Measurements from ENCODE around the gene COQ4.

The COQ4 gene

DNA sequence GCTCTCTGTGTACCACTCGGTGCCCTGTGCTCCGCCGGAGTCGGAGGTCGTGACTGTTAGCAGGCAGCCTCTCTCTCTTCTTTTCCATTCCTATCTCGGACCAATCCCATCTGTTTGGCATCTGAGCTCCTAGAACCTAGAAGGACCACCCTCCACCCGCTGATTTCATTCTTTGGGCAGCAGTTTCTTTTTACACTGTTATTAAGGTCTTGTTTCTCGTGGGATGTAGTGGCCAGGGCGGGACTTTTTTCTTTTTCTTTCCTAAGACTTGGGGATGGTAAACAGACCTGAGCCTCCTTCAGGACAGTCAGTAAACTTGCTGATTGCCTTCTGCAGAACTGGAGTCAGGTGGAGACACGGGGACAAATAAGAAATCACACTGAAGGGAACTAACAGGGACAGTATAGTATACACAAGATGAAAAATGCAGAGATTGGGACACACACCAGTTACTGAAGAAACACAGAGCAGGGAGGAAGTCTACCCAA, 49.0 kb downstream of the COQ4 start:
- peak overlapping the region; percentile 65 for H3K27ac ChIP-seq
- TF ChIP-seq ZFX (IDR thresholded peaks at IDR 0.05; ENCODE audit: borderline replicate concordance), result no peak
- TF ChIP-seq, protein P1, sequence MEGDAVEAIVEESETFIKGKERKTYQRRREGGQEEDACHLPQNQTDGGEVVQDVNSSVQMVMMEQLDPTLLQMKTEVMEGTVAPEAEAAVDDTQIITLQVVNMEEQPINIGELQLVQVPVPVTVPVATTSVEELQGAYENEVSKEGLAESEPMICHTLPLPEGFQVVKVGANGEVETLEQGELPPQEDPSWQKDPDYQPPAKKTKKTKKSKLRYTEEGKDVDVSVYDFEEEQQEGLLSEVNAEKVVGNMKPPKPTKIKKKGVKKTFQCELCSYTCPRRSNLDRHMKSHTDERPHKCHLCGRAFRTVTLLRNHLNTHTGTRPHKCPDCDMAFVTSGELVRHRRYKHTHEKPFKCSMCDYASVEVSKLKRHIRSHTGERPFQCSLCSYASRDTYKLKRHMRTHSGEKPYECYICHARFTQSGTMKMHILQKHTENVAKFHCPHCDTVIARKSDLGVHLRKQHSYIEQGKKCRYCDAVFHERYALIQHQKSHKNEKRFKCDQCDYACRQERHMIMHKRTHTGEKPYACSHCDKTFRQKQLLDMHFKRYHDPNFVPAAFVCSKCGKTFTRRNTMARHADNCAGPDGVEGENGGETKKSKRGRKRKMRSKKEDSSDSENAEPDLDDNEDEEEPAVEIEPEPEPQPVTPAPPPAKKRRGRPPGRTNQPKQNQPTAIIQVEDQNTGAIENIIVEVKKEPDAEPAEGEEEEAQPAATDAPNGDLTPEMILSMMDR (IDR thresholded peaks at IDR 0.05), result no peak

DNA sequence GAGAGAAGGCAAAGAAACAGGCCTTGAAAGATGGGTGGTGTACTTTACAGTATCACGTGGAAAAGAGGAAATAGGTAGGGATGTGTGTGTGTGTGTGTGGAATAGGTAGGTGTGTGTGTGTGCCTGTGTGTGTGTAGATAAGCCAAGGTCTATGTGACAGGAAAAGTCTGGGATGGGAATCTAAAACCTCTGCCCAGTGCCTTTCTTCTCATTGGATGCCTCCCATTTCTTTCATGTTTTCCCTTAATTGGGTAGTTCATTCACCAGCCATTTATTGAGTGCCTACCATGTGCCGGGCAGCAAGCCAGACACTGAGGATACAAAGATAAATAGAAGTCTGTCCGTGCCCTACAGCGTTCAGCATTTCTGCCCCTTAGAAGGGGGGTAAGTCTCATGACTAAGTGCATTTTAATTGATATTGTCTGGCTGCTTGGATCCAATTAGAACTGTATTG, 49.6 kb downstream of the COQ4 start:
- H3K27ac ChIP-seq, result peak overlapping the region; percentile 65; the same call in 1 of the 2 replicates
- TF ChIP-seq, protein P1 (IDR thresholded peaks at IDR 0.05), result no peak
- no peak for TF ChIP-seq ZFX (IDR thresholded peaks at IDR 0.05; ENCODE audit: borderline replicate concordance)

DNA sequence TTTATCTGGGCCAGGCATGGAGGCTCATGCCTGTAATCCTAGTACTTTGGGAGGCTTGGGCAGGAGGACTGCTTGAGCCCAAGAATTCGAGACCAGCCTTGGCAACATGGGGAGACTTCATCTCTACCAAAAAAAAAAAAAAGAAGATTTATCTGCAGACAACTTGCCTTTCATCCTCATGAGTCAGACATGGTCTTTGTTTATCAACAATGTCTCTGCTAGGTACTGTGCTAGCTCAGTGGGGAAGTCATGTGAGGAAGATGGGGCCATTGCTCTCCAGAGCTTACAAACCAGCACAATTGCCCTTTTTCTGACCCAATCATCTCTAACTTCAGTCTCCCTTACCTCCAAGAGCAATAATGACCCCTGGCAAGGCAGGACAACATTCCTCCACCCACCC, 50.1 kb downstream of the COQ4 start:
- H3K27ac ChIP-seq, result no peak overlapping the region
- TF ChIP-seq, protein P1 (IDR thresholded peaks at IDR 0.05), result no peak
- TF ChIP-seq ZFX (IDR thresholded peaks at IDR 0.05; ENCODE audit: borderline replicate concordance), result no peak

DNA sequence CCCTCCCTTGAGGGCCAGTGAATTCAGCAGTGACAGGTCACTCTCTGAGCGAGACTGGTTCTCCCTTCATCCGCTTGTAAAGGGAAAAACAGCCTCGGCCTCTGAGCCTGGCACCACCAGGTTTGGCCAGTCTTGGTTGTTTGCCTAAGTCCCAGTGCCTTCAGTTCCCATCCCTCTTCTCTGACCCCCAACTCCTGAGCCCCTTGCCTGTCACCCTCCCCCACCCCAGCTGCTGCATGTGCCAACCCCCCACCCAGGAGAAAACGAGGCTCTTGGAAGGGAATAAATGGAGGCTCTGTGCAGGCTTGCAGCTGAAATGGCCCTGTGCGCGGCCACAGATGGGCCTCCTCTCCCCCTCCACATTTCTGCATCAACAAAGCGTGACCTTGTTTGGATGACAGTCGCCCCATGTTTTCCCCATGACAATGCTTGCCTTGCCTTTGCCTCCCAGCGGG, 51.6 kb downstream of the COQ4 start:
- H3K27ac ChIP-seq, result no peak overlapping the region
- TF ChIP-seq ZFX (IDR thresholded peaks at IDR 0.05; ENCODE audit: borderline replicate concordance), result no peak
- TF ChIP-seq, protein P1 (IDR thresholded peaks at IDR 0.05), result no peak

DNA sequence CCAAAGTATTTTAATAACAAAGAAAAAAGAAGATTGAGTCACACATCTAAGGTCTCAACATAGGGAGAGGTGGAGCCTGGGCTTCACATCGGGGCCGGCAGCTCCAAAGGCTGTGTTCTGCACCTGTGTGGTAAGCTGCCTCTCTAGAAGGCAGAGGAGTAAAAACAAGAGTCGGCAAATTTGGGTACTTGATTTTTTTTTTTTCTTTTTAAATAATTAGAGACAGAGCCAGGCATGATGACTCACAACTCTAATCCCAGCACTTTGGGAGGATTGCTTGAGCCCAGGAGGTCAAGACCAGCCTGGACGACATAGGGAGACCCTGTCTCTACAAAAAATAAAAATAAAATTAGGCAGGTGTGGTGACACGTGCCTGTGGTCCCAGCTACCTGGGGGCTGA, 53.2 kb downstream of the COQ4 start:
- no peak overlapping the region for H3K27ac ChIP-seq

DNA sequence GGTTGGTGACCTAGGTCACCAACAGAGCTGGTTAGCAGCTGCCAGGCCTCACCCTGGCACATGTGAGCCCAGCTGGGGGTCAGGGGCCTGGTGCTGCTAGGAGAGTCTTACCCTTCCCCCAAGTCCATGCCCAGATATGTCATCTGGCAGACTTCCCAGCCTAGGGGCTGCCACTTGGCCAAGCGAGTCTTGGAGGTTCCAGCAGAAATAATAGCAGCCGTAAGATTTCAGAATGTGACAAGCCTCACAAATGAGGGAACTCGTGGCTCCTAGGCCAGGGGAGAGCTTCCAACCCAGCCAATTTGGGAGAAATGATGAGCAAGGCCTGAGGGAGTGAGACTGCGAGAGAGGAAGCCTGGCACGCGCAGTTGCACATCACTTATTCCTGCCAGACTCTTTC, 59.6 kb downstream of the COQ4 start:
- H3K27ac ChIP-seq, result no peak overlapping the region
- TF ChIP-seq ZFX (IDR thresholded peaks at IDR 0.05; ENCODE audit: borderline replicate concordance), result no peak
- TF ChIP-seq, protein P1 (IDR thresholded peaks at IDR 0.05), result no peak

More for the DNA sequence above, 53.2 kb downstream of the COQ4 start:
- no peak for TF ChIP-seq ZFX (IDR thresholded peaks at IDR 0.05; ENCODE audit: borderline replicate concordance)
- TF ChIP-seq, protein P1 (IDR thresholded peaks at IDR 0.05), result no peak

DNA sequence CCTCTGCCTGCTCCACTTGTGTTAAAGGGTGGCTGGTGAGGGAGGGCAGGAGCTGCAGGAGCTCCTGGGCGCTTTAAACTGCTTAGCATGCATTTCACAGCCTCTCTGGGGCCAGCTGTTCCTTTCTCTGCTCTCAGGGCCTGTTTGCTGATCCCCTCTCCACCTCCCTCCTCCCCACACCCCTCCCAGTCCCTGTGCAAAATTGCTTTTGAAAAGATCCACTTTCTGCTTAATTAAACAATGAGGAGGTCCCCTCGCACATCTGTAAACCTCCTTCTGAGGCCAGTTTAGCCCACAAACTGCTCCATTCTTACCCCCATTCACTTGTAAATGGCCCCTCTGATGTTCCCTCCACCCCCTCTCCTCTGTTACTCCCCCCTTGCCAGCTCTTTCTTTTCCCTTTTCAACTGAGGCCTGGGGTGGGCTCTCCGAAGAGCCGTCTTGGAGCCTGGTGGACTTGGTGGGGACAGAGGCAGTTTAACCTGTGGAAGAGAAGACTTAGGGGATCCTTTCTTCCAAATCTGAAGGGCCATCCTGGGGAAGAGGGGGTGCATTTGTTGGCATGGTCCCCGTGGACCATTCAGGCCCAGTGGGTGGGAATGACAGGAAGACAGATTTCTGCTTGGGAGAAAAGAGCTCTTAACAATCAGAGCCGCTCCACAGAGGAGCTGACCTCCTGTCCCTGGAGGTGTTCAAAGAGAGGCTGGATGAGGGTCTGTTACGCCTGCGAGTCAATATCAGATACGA, 60.5 kb downstream of the COQ4 start:
- no peak overlapping the region for H3K27ac ChIP-seq
- no peak for TF ChIP-seq ZFX (IDR thresholded peaks at IDR 0.05; ENCODE audit: borderline replicate concordance)
- TF ChIP-seq, protein P1 (IDR thresholded peaks at IDR 0.05), result no peak
